NCI-H1417 (cell line): Measurements from ENCODE around the gene LRIG3.
"Not testable (repeated sequence)": the region's sequence is repeated elsewhere in the genome, so short reads cannot be mapped to it uniquely, and the experiment has no call there.

Experiments
- DNase-seq, 3 experiments: peaks; one replicate each; lab custom pipeline; 2025; lab: John Stamatoyannopoulos, UW

The LRIG3 gene, protein sequence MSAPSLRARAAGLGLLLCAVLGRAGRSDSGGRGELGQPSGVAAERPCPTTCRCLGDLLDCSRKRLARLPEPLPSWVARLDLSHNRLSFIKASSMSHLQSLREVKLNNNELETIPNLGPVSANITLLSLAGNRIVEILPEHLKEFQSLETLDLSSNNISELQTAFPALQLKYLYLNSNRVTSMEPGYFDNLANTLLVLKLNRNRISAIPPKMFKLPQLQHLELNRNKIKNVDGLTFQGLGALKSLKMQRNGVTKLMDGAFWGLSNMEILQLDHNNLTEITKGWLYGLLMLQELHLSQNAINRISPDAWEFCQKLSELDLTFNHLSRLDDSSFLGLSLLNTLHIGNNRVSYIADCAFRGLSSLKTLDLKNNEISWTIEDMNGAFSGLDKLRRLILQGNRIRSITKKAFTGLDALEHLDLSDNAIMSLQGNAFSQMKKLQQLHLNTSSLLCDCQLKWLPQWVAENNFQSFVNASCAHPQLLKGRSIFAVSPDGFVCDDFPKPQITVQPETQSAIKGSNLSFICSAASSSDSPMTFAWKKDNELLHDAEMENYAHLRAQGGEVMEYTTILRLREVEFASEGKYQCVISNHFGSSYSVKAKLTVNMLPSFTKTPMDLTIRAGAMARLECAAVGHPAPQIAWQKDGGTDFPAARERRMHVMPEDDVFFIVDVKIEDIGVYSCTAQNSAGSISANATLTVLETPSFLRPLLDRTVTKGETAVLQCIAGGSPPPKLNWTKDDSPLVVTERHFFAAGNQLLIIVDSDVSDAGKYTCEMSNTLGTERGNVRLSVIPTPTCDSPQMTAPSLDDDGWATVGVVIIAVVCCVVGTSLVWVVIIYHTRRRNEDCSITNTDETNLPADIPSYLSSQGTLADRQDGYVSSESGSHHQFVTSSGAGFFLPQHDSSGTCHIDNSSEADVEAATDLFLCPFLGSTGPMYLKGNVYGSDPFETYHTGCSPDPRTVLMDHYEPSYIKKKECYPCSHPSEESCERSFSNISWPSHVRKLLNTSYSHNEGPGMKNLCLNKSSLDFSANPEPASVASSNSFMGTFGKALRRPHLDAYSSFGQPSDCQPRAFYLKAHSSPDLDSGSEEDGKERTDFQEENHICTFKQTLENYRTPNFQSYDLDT

DNA sequence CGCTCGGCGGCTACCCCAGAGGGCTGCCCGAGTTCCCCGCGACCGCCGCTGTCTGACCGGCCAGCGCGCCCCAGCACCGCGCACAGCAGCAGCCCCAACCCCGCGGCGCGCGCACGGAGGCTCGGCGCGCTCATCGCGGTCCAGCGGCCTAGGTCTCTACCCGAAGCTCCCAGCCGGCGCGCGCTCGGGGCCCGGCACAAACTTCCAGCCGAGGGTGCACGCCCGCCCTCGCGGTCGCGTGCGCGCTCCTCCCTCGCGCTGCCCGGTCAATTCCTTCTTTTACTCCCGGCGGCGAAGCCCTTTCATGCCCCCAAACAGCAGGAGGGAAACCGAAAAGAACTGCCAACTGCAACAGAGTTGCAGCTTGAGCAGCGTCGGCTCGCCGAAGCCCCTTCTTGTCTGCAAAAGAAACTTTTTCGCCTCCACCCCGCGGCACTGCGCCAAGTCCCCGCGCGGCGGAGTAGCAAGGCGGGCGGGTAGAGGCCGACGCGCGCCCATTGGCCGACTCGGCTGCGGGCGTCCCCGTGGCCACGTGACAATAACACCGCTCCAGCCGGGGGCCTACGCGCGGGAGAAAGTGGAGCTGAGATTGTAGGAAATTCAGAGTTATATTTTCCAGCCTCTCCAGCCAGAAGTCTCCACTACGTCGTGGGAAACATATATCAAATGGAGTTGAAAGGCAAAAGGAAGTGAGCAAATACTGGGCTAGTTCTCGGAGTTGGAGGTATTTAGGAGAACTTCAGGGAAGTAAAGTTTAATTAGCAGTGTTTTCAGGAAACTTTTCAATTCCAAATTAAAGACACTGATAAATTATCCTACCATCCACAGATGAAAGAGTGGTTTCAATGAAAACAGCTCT lies at the start of gene LRIG3:
TSS of gene LRIG3 (minus strand) at position 403 of the 859 bp plus-strand sequence. CDS start at position 134, 269 bp downstream.
- DNase-seq: peak; percentile 85 to 97 (median 96)

DNA sequence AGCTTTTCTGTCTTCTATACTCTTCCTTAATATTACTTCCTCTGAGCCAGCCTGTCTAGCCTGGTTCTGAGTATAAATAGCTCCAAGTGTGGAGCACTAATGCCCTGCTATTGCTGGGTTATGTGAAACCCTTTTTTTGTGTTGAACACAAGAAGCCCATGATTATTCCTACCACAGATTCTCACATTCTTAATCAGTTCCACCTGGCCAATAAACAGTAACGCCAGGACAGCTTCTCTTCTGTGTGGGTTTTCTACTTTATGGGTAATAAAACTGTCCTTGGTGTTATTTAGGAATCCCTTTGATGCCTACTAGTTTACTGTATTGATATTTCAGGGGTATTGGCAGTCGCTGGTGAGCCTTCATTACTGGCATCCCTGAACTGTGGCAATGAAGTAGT lies 48.9 kb upstream of the LRIG3 start:
- DNase-seq: no peak

DNA sequence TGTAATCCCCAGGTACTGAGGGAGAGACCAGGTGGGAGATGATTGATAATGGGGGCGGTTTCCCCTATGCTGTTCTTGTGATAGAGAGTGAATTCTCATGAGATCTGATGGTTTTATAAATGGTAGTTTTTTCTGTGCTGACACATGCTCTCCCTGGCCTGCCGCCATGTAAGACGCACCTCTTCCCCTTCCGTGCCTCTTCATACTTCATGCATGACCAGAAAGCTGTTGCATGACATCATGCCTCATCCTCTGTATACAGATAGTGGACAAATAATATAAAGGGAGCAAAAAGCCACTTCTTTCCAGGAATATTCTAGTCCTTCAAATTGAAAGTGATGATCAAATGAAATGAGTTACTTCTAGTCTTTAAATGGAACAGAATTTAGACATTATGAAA lies 47.3 kb upstream of the LRIG3 start:
- peak in 1 of 3 experiments; percentile 55 for DNase-seq

DNA sequence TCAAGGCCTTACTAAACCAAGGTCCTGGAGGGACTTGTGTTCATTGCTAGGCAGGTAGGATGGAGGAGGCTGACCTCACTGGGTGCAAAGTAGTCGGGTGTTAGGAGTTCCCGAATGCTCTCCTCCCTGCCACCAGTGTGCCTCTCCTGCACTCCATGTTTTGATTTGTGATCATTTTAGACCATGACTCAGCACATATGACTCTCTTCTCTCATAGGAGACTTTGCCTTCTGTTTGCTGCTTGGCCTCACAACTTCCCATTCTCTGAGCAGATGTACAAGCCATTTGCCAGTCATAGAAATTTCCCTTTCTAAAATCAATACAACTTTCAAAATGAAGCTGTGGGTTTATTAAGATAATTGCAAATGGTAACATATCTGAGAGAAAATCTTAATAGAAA lies 46.6 kb upstream of the LRIG3 start:
- no peak for DNase-seq

DNA sequence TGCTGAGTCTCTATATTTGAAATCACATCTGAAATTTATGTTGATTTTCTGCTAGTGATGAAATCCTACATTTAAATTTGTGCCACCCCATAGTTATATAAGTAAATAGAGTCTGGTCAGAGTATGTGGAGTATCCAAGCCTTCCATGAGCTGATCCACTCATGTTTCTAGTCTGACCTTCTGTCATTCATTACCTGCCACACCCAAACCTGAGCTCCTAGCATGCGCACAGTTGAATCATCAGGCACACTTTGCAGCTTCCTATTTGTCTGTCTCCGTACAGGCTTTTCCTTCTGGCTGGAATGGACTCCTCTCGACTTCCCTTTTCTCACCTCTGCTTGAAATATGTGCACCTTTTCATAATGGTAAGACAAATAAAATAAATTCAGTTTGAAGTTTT lies 45.3 kb upstream of the LRIG3 start:
- no peak for DNase-seq

DNA sequence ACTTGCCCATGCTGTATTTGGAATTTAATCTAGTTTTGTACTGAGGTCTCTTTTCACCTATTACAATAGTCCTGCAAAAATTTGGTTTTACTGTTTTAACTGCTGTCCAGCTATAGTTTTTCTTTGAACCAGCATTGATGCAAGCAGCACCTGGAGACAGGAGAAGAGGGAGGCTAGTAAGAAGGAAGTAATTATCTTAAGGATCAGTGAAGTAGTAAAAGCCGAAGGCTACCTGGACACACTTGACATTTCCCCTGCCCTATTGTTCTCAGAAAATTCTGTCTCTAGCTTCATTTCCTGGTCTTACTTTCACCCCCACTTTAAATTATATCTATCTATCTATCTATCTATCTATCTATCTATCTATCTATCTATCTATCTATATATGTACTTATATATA lies 43.5 kb upstream of the LRIG3 start:
- DNase-seq: no peak

DNA sequence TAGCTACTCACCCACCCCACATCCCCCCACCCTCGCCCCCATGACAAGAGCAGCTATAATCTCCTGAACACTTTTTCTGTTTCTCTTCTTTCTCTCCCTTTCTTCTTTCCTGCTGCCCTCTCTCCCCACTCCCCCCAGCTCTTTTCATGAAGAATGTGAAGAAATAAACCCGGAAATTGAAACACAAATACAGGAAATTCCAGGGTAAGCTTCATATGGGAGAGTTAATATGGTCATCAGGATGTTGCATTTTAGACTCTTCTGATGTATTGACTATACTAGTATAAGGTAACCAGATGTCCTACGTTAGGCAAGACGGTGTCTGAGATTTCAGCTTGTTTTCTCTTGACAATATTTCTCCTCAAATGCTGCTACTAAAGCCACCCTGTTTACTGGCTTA lies 41.6 kb upstream of the LRIG3 start:
- DNase-seq: no peak

DNA sequence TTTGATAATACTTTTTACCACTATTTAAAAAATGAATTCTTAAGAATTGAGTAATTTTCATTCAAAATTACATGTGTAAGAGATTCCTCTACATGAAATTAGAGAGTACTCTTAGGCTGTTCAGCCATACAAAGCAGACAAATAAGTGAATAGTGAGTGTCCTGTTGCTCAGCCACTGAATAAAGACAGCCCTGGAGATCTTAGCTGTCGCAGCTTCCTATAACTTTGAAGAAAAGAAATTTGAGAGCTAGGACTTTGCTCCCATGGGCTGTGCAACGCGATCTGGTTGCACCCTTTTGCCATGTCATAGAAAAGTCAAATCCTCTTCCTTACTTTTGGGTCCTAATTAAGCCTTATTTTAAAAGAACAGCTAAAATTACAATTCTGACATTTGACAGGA lies 40.9 kb upstream of the LRIG3 start:
- no peak for DNase-seq

DNA sequence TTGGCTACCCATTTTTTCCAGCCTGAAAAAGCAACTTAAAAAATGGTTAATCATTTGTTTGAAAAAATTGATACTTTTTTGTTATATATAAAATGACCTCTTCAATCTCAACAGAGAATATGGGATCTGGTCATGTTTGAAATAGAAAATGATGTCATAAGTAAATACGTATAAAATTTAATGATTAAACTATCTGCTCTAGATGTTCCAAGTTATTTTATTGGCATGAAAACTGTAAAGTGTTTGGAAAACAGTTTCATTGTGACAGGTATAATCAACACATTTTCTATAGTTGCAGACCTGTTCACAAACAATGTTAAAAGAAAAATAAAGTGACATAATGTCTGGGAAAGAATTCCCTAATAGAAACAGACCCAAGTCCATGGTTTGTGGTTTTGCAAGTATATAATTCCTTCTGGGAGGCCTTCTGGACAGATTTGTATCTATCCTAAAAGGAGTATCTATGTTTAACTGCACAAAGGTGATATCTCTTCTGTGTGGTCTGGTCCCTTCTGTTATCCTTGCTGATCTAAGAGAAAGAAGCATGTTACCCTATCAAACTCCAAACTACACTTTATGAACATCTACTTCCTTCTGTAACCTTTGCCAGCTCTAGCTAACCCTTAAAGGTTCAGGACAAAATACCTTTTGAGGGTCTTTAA lies 39.5 kb upstream of the LRIG3 start:
- no peak for DNase-seq

DNA sequence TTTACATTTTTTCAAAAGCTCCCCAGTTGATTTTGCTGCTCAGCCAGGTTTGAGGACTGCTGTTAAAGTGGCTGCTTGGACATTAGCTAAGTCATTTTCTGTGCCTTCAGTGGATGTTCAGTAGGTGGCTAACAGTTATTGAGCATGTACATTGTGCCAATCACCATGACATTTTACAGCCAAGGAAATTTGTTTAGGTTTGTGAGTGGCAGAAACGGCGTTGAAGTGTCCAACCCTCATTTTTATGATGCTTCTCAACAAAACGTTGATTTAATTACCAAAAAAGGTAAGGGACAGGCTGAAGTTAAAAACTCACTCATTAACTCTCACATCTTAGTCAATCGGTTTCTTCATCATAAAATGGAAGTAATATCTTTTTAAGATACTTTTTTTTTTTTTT lies 37.0 kb upstream of the LRIG3 start:
- DNase-seq: no peak

DNA sequence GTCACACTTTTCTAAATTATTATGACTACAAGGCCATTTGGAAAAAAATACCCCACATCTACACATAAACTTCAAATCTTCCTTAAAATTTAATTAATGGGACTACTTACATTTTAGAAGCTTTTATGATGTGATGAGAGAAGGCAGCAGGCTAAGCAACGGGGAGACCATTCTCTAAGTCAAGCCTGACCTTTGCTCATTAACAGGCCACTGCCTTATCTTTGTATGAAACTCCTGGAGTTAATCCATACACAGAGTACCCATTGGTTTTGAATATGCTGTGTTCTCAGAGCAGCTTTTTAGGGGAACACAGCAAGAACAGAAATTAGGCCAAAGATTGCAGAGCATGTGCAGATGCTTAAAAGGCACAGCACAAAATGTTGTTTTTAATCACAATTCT lies 35.5 kb upstream of the LRIG3 start:
- DNase-seq: no peak

DNA sequence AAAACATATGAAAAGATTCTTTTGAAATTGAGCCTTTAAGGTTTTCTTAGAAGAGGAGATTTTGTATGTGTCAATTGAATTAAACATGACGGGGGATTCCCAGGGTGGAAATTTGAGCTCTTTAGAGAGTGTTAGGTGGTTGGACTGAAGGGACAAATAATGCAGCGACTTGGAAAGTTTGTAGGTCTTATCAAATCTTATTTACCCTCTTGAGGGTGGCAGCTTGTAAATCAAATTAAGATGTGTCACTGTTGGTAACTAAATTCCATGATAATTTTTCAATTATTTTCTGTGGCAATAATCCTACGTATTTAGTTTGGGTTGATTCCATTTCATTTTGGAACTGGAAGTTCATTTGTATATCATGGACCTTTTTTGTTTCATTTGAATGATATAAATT lies 33.7 kb upstream of the LRIG3 start:
- no peak for DNase-seq

DNA sequence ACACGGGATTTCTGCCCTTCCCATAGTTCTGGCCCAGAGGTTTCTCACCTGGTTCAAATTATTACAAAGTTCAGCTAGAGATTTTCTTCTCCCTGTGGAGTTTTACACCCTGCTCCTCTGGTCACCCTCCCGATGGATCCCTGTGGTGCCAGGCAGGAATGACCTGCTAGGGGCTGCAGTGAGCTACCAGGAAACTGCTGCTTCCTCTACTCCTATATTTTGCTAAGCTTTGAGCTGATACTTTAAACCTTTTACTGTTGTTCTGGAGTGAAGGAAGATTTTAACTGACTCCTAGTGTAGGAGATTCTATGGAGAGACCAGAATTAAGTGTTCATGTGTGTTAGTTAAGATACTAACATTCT lies 30.4 kb upstream of the LRIG3 start:
- no peak for DNase-seq

DNA sequence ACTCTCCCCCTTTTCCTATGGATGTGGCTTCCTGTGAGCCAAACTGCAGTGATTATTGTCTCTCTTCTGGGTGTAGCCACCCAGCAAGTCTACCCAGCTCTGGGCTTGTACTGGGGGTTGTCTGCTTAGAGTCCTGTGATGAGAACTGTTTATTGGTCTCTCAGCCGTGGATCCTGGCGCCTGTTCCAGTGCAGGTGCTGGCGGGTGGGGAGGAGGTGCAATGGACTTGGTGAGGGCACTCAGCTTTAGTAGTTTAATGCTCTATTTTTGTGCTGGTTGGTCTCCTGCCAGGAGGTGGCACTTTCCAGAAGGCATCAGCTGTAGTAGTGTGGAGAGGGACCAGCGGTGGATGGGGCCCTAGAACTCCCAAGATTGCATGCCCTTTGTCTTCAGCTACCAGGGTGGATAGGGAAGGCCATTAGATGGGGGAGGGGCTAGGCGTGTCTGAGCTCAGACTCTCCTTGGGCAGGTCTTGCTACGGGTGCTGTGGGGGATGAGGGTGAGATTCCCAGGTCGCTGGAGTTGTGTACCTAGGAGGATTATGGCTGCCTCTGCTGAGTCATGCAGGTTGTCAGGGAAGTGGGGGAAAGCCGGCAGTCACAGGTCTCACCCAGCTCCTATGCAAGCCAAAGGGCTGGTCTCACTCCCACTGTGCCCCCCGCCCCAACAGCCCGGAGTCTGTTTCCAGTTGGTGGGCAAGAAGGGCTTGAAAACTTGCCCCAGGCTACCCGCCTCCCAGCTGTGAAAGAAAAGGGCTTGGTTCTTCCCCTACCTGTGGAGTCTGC lies 29.8 kb upstream of the LRIG3 start:
- not testable (repeated sequence) for DNase-seq

DNA sequence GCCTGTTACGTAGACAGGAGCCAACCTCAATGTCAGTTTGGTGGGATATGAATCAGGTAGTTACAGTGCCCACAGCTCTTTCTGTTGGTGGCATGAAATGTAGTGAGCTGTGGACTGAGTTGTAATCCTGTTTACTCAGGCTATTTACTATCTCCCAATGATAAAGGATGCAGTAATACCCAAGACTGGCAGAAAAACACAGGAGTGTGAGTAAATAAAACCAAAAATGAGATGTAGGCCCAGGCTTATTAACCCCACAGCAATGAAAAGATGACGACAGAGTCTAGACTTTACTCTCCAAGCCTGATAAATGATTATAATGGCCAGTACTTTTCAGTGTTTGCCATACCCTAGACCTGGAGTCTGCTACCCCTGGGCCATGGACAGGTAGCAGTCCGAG lies 22.8 kb upstream of the LRIG3 start:
- DNase-seq: no peak

DNA sequence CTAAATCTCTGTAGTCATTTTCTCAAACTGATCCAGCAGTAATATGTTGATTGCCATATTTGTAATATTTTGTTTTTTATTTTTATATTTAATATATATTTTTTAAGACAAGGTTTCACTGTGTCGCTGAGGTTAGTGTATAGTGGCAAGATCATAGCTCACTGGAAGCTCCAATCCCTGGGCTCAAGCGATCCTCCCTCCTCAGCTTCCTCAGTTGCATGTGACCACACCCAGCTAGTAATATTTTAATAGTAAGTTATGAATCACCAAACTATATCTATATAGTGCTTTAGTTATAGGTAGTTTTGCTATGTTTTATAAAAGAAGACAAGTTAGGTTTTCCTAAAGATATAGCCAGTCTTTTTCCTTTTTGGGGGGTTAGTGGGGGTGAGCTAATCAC lies 22.0 kb upstream of the LRIG3 start:
- no peak for DNase-seq

DNA sequence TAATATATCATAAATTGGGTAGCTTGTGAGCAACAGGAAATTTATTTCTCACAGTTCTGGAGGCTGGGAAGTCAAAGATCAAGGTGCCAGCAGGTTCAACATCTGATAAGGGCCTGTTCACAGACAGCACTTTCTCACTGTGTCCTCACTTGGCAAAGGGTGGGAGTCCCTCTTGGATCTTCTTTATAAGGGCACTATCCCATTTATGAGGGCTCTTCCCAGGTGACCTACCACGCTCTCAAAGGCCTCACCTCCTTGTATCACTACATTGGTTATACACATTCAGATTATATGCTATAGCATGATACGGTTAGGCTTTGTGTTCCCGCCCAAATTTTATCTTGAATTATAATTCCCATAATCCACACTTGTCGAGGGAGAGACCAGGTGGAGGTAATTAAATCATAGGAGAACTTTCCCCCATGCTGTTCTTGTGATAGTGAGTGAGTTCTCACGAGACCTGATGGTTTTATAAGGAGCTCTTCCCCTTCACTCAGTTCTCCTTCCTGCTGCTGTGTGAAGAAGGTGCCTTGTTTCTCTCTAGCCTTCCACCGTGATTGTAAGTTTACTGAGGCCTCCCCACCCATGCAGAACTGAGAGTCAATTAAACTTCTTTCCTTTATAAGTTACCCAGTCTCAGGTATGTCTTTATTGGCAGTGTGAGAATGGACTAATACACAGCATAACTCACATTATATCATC lies 19.2 kb upstream of the LRIG3 start:
- no peak for DNase-seq

DNA sequence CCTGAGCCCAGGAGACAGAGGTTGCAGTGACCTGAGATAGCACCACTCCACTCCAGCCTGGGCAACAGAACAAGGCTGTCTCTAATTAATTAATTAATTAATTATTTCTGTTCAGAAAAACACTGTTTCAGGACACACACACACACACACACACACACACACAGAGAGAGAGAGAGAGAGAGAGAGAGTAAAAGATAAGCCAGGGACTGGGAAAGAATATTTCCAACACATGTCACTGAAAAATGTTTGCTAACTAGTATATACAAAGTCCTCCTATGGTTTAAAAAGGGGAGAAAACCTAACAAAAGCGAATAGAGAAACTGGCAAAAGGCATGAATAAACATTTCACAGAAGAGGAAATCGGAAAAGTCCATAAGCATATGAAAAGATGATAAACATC lies 18.1 kb upstream of the LRIG3 start:
- DNase-seq: no peak

DNA sequence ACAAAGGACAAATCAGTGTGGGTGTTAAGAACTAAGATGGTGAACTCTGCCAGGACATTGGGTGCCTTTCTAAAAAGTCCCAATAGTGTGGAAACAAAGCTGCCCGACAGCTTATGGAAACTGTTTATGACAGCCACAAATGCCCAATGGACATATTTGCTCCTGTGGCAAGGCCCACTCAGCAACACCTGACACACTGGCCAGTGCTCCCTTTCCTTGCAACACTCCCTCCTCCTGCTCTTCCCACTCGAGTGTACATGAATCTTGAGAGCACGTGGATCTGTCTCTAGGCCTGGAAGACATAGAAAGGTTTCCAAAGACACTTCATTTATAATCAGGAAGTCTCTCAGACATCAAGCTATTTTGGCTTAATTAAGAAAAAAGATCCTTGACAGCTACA lies 14.2 kb upstream of the LRIG3 start:
- DNase-seq: no peak
